Measurements from ENCODE around the gene ARHGEF28.

Gene ARHGEF28

GRCh38 chr5:73818357-73818756 lies 192.4 kb downstream of the ARHGEF28 start:
- H3K4me1 Mint-ChIP-seq, result no peaks in the 10 kb centered on the region
- no peak for ATAC-seq (replicated peaks; ENCODE audit: extremely low read depth, poor library complexity, severe bottlenecking)

GRCh38 chr5:73820326-73820725 lies 194.3 kb downstream of the ARHGEF28 start:
- no peak for DNase-seq (ENCODE audit: low spot score in 2 of 2)
- Mint-ChIP-seq H3K27me3 (peaks cover 10% of the 10 kb centered on the region), H3K4me3 (no peak overlapping the region), H3K36me3 (ENCODE audit: insufficient read depth) (no peaks in the 10 kb centered on the region), H3K9me3 (no peaks in the 10 kb centered on the region), H3K4me1 (no peaks in the 10 kb centered on the region), H3K27ac (ENCODE audit: low read depth) (no peak overlapping the region)
- no peak for ATAC-seq (replicated peaks; ENCODE audit: extremely low read depth, poor library complexity, severe bottlenecking)

More at GRCh38 chr5:73818357-73818756, 192.4 kb downstream of the ARHGEF28 start:
- H3K27ac Mint-ChIP-seq (ENCODE audit: low read depth), result no peak overlapping the region
- H3K4me3 Mint-ChIP-seq, result no peak overlapping the region
- peaks cover 15% of the 10 kb centered on the region for H3K27me3 Mint-ChIP-seq
- no peaks in the 10 kb centered on the region for H3K36me3 Mint-ChIP-seq (ENCODE audit: insufficient read depth)
- DNase-seq (ENCODE audit: low spot score in 2 of 2), result no peak
- H3K9me3 Mint-ChIP-seq, result no peaks in the 10 kb centered on the region

- no peaks in the 10 kb centered on the region for H3K9me3 Mint-ChIP-seq
- DNase-seq (ENCODE audit: low spot score in 2 of 2), result no peak
- H3K27ac Mint-ChIP-seq (ENCODE audit: low read depth), result no peak overlapping the region
- H3K36me3 Mint-ChIP-seq (ENCODE audit: insufficient read depth), result no peaks in the 10 kb centered on the region
- H3K27me3 Mint-ChIP-seq, result peaks cover 6% of the 10 kb centered on the region
- no peak for ATAC-seq (replicated peaks; ENCODE audit: extremely low read depth, poor library complexity, severe bottlenecking)
- no peaks in the 10 kb centered on the region for H3K4me1 Mint-ChIP-seq
- H3K4me3 Mint-ChIP-seq, result no peak overlapping the region
These were observed 195.0 kb downstream of the ARHGEF28 start for GRCh38 chr5:73821003-73821402.

GRCh38 chr5:73822278-73822988 lies 196.4 kb downstream of the ARHGEF28 start:
- Mint-ChIP-seq H3K9me3 (no peaks in the 10 kb centered on the region), H3K27ac (ENCODE audit: low read depth) (no peak overlapping the region), H3K4me3 (no peak overlapping the region), H3K36me3 (ENCODE audit: insufficient read depth) (no peaks in the 10 kb centered on the region), H3K27me3 (peaks cover 6% of the 10 kb centered on the region), H3K4me1 (no peaks in the 10 kb centered on the region)
- no peak for ATAC-seq (replicated peaks; ENCODE audit: extremely low read depth, poor library complexity, severe bottlenecking)
- DNase-seq (ENCODE audit: low spot score in 2 of 2), result no peak

- Mint-ChIP-seq H3K9me3 (no peaks in the 10 kb centered on the region), H3K27ac (ENCODE audit: low read depth) (no peak overlapping the region), H3K27me3 (peaks cover 6% of the 10 kb centered on the region), H3K4me3 (no peak overlapping the region), H3K36me3 (ENCODE audit: insufficient read depth) (no peaks in the 10 kb centered on the region), H3K4me1 (no peaks in the 10 kb centered on the region)
- ATAC-seq (replicated peaks; ENCODE audit: extremely low read depth, poor library complexity, severe bottlenecking) (no peak), DNase-seq (ENCODE audit: low spot score in 2 of 2) (no peak)
These were observed 197.0 kb downstream of the ARHGEF28 start for GRCh38 chr5:73822989-73823339.

- no peaks in the 10 kb centered on the region for H3K36me3 Mint-ChIP-seq (ENCODE audit: insufficient read depth)
- no peak for ATAC-seq (replicated peaks; ENCODE audit: extremely low read depth, poor library complexity, severe bottlenecking)
- no peaks in the 10 kb centered on the region for H3K4me1 Mint-ChIP-seq
- H3K27ac Mint-ChIP-seq (ENCODE audit: low read depth), result no peak overlapping the region
- no peak for DNase-seq (ENCODE audit: low spot score in 2 of 2)
- no peak overlapping the region for H3K4me3 Mint-ChIP-seq
- no peaks in the 10 kb centered on the region for H3K9me3 Mint-ChIP-seq
- peaks cover 6% of the 10 kb centered on the region for H3K27me3 Mint-ChIP-seq
These were observed 197.5 kb downstream of the ARHGEF28 start for GRCh38 chr5:73823508-73823925.

- no peaks in the 10 kb centered on the region for H3K4me1 Mint-ChIP-seq
- no peaks in the 10 kb centered on the region for H3K9me3 Mint-ChIP-seq
- DNase-seq (ENCODE audit: low spot score in 2 of 2), result no peak
- no peak for ATAC-seq (replicated peaks; ENCODE audit: extremely low read depth, poor library complexity, severe bottlenecking)
- no peak overlapping the region for H3K4me3 Mint-ChIP-seq
- no peak overlapping the region for H3K27ac Mint-ChIP-seq (ENCODE audit: low read depth)
- peaks cover 6% of the 10 kb centered on the region for H3K27me3 Mint-ChIP-seq
- no peaks in the 10 kb centered on the region for H3K36me3 Mint-ChIP-seq (ENCODE audit: insufficient read depth)
These were observed 199.2 kb downstream of the ARHGEF28 start for GRCh38 chr5:73825199-73825598.

- Mint-ChIP-seq H3K27ac (ENCODE audit: low read depth) (no peak overlapping the region), H3K27me3 (peaks cover 3% of the 10 kb centered on the region), H3K36me3 (ENCODE audit: insufficient read depth) (no peaks in the 10 kb centered on the region), H3K4me1 (no peaks in the 10 kb centered on the region), H3K4me3 (no peak overlapping the region), H3K9me3 (no peaks in the 10 kb centered on the region)
- ATAC-seq (replicated peaks; ENCODE audit: extremely low read depth, poor library complexity, severe bottlenecking), result no peak
- DNase-seq (ENCODE audit: low spot score in 2 of 2), result no peak
These were observed 199.7 kb downstream of the ARHGEF28 start for GRCh38 chr5:73825736-73826135.

GRCh38 chr5:73826301-73827105 lies 200.5 kb downstream of the ARHGEF28 start:
- DNase-seq (ENCODE audit: low spot score in 2 of 2), result no peak
- no peaks in the 10 kb centered on the region for H3K27me3 Mint-ChIP-seq
- no peaks in the 10 kb centered on the region for H3K4me1 Mint-ChIP-seq

GRCh38 chr5:73827106-73827450 lies 201.1 kb downstream of the ARHGEF28 start:
- H3K4me3 Mint-ChIP-seq, result no peak overlapping the region
- no peaks in the 10 kb centered on the region for H3K36me3 Mint-ChIP-seq (ENCODE audit: insufficient read depth)
- no peaks in the 10 kb centered on the region for H3K9me3 Mint-ChIP-seq
- no peak for DNase-seq (ENCODE audit: low spot score in 2 of 2)
- no peak for ATAC-seq (replicated peaks; ENCODE audit: extremely low read depth, poor library complexity, severe bottlenecking)
- H3K27me3 Mint-ChIP-seq, result no peaks in the 10 kb centered on the region
- H3K27ac Mint-ChIP-seq (ENCODE audit: low read depth), result no peak overlapping the region
- no peaks in the 10 kb centered on the region for H3K4me1 Mint-ChIP-seq

More at GRCh38 chr5:73826301-73827105, 200.5 kb downstream of the ARHGEF28 start:
- no peak overlapping the region for H3K4me3 Mint-ChIP-seq
- no peaks in the 10 kb centered on the region for H3K36me3 Mint-ChIP-seq (ENCODE audit: insufficient read depth)
- H3K27ac Mint-ChIP-seq (ENCODE audit: low read depth), result no peak overlapping the region
- no peaks in the 10 kb centered on the region for H3K9me3 Mint-ChIP-seq
- ATAC-seq (replicated peaks; ENCODE audit: extremely low read depth, poor library complexity, severe bottlenecking), result no peak

GRCh38 chr5:73828465-73828864 lies 202.5 kb downstream of the ARHGEF28 start:
- no peaks in the 10 kb centered on the region for H3K36me3 Mint-ChIP-seq (ENCODE audit: insufficient read depth)
- no peaks in the 10 kb centered on the region for H3K9me3 Mint-ChIP-seq
- no peak overlapping the region for H3K4me3 Mint-ChIP-seq
- DNase-seq (ENCODE audit: low spot score in 2 of 2) (no peak), ATAC-seq (replicated peaks; ENCODE audit: extremely low read depth, poor library complexity, severe bottlenecking) (no peak)
- H3K27ac Mint-ChIP-seq (ENCODE audit: low read depth), result no peak overlapping the region
- H3K4me1 Mint-ChIP-seq, result no peaks in the 10 kb centered on the region
- H3K27me3 Mint-ChIP-seq, result no peaks in the 10 kb centered on the region

GRCh38 chr5:73830646-73831045 lies 204.7 kb downstream of the ARHGEF28 start:
- no peaks in the 10 kb centered on the region for H3K4me1 Mint-ChIP-seq
- H3K27me3 Mint-ChIP-seq, result peaks cover 3% of the 10 kb centered on the region
- DNase-seq (ENCODE audit: low spot score in 2 of 2), result no peak
- H3K27ac Mint-ChIP-seq (ENCODE audit: low read depth), result no peak overlapping the region
- H3K4me3 Mint-ChIP-seq, result no peak overlapping the region
- no peaks in the 10 kb centered on the region for H3K9me3 Mint-ChIP-seq
- no peaks in the 10 kb centered on the region for H3K36me3 Mint-ChIP-seq (ENCODE audit: insufficient read depth)
- no peak for ATAC-seq (replicated peaks; ENCODE audit: extremely low read depth, poor library complexity, severe bottlenecking)

GRCh38 chr5:73831066-73831465 lies 205.1 kb downstream of the ARHGEF28 start:
- Mint-ChIP-seq H3K9me3 (no peaks in the 10 kb centered on the region), H3K27ac (ENCODE audit: low read depth) (no peak overlapping the region), H3K4me1 (no peaks in the 10 kb centered on the region), H3K36me3 (ENCODE audit: insufficient read depth) (no peaks in the 10 kb centered on the region), H3K27me3 (peaks cover 8% of the 10 kb centered on the region), H3K4me3 (no peak overlapping the region)
- ATAC-seq (replicated peaks; ENCODE audit: extremely low read depth, poor library complexity, severe bottlenecking) (no peak), DNase-seq (ENCODE audit: low spot score in 2 of 2) (no peak)

Measured in central memory CD8-positive, alpha-beta T cell (primary cell).